Measurements from ENCODE around the gene MAP3K2.

The MAP3K2 gene

DNA sequence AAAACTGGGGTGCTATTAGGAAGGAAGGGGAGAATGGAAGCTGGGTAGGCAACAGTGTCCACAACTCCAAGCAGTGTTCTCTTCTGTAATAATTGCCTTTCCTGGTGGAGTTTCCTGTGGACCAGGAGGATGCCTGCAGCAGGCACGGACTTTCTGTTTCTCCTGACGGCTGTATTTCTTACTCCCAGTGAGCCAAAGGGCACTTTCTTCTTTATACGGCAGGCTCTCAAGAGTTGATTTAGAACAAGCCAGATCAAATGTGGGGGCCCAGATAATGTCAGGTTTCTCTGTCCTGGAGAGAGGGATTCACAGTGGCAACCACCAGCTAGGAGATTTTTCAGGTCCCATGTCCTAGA is 17.5 kb upstream of the MAP3K2 start:
- ATAC-seq: no peak

DNA sequence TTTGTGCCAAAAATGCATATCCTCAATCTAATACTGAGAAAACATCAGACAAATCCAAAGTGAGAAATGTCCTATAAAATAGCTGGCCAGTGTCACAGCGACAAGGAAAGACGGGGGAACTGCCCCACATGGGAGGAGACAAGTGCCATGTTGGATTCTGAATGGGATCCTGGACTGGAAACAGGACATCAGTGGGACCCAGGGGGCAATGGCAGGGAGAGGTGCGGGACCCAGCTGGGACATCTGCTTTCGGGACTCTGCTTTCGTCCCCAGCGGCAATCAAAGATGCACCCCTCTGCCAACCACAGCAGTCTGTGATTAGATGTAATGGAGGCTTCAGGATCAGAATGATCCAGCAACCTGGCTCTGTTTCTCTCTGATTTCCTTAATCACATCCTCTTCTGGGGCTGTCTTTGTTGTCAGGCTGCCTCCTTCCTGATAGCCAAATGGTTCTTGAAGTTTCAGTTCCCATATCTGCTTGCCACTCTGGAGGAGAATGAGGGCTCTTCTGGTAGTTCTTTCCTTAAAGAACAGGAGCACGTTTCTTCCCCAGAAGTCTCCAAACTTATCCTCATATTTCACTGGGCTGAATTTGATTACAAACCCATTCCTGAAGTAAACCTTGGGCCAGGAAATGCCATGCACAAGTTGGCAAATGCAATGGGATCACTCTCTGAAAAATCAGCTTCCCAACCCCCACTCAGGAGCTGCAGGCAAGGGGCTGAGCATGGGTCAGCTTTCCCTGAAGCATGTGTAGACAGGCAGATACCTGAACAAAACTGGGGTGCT is 16.9 kb upstream of the MAP3K2 start:
- no peak for ATAC-seq

DNA sequence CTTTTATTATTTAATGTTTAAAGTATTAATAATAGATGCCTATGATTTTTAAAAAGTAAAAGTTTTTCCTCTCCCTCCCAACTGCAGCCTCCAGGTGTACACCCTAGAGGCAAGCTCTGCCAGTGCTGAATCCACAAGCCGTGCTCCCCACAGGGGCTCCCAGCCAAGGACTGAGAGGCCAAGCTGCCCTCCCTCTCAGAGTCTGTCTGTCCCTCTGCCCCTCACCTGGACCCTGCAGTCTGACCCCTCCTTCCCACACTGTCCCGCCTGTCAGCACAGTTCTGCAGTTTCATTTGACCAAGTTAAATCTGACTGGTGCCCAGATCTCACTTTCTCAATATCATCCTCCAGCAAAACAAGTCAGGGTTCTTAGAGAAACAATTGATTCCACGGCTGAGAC is 15.7 kb upstream of the MAP3K2 start:
- ATAC-seq: no peak

DNA sequence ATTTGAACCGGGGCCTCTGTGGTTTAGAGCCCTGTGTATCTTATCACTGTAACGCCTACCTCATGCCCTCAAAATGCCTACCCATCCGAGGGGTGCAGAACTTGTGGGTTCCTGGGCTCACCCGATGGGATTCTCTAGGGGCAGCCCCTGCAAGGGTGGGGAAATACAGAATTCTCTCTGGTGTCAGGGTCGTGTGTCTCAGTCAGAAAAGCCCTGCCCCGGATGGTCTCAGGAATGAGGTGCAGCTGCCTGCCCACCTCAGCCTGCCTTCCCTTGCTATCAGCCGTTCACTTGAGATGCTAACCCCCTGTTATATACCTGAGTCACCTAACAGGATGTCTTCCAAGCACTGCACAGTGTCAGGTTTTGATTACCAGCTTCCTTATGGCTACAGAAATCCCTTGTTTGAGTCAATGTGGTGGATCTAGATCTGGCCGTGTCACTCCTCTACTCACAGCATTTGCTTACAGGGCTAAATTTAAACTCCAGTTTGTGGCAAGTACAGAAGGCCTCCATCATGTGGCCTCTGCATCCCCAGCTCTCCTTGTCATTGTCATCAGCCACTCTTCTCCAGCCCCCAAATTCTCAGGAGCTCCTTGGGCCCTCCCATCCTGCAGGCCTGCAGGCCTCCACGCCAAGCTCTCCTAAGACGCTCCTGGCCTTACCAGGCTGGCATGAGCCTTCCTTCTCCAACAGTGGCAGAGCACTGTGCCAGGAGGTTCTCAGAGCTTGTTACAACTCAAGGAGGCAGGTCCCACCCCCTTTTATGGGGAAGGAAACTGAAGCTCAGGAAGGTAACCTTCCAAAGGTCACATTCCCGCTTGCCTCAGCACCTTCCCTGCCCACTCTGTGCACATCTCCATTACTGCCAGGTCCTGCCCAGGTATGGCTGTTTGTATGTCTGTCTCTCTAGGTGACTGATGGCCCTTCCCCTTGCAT is 14.3 kb upstream of the MAP3K2 start:
- ATAC-seq: peak; percentile 7 to 51

DNA sequence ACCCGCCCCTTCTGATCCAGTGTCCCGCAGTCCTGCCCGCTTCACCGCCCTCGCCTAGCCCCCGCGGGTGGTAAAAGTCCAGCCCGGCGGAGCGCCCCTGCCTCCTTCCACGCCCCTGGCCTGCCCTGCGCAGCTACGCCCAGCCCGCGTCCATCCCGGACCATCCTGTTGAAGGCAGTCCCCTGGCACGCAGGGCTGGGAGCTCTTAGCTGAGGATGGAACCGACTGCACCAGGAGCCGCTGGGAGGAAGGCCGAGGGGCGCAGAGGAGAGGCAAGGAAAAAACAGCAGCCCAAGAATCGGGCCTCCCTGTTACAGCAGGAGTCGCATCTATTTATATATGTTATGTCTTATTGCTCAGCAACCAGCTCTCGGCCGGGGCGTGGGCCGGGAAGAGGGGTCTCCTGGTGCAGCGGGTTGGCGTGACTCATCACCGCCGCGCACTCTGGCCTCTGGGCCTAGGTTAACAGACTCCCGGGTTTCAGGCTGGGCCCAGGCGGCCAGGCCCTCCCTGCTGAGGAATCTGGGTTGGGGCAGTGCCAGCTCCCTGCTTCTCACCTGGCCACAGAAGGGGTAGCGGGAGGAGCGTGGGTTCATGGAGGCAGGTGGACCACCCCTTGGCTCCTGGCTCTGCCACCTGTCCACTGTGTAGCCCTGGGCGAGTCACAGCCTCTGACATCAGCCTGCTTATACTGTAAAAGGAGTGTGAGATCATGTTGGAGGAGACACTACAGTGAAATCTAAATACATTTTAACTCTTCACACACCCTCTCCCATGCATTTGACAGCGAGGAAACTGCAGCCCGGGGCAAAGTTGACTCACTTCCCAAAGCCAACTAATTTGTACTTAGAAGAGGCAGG is 13.4 kb upstream of the MAP3K2 start:
- ATAC-seq: peak in 1 of 2 donors; percentile 36

DNA sequence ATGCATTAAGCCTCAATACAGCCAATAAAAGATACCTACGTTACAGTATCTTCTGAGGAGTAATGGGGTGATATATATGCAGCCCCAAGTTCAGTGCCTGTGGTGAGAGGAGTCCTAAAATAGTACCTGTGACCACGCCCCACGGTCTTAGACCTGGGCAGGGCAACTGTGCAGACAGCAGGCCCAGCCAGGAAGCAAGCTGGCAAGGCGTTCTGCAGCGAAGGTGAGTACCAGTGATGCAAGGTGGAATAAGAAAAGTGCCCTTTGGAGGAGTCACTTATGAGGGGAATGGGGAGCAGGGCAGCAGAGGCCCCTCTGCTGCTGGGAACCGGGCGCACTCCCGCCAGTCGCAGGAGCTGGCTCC is 12.7 kb upstream of the MAP3K2 start:
- no peak for ATAC-seq

DNA sequence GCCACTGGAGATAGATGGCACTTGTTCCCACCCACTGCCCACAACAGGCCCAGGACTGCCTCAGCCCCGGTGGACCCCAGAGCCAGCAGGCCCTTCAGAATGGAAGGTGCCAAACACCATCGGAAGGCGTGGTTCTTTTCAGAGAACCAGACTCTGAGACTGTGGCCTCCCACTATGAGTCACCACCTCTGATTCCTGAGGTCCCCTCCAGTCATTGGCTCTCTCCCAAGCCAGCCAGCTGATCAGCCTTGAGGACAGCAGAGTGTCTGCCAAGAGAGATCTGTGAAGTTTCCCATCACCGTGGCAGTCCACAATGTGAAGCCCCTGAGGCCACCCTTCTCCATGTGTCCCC is 10.4 kb upstream of the MAP3K2 start:
- ATAC-seq: peak; percentile 87

DNA sequence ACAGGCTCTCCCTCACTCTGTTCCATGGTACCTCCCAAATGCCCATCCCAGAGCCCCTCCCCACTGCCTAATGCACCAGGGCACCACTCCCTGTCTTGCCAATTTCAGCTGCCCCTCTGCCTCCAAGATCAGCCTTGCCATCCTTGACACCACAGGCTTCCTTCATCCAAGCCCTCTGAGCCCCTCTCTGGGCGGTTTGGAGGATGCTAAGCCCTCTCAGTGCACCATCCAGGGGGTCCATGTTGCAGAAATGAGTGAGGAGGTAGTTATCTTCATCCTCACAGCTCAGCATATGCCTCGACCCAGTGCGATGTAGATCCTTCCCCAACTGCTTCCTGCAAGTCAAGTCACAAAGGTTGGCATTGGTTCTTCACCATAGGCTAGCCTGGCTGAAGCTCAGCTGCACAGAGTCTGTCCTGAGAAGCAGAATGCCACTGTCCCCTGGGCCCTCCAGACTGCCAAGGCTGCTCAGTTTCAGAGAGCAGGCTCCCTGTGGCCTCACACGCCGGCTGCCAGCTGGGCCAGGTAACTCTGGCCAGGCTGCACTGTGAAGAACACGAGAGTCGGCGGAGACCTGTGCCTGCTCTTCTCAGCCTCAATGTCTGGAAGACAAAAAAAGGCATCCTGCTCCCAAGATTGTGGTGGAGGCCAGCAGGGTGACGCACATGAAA is 9.9 kb upstream of the MAP3K2 start:
- ATAC-seq: no peak

DNA sequence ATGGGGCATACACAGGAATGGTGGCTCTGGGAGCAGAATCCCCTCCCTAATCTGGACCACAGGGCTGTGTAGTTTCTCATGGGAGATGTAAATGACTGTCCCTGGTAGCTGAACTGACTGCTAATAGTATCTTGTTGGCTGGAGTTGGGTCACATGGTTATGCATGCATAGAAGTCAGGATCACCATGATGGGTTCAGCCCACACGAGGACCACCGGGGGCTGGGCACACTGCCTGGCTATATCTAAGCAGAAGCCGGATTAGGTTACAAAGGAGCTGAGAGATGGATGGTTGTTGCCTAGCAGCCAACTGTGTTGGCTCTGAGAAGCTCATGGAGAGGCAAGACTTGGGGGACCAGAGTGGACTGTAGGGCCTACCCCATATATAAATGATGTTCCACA is 6.7 kb upstream of the MAP3K2 start:
- ATAC-seq: no peak

DNA sequence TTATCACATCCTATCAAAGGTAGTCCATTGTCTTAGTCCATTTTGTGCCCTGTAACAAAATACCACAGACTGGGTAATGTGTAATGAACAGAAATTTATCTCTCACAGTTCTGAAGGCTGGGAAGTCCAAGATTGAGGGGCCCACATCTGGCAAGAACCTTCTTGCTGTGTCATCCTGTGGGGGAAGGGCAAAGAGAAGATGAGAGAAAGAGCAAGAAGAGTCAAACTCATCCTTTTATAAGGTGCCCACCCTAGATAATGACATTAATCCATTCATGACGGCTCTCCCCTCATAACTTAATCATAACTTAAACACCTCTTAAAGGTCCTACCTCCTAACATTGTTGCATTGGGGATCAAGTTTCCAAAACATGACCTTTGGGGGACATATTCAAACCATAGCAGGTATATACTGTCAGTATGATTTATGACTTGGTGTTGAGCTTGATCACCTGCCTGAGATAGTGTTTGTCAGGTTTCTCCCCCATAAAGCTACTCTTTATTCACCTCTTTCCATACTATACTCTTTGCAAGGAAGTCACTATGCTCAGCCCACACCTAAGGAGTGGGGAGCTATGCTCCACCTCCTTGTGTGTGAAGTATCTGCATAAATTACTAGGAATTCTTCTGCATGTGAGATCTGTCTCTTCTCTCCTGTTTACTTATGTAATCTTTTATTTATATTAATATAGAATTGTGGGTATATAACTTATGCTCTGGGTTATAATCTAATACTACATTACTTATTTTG is 5.2 kb upstream of the MAP3K2 start:
- ATAC-seq: no peak

DNA sequence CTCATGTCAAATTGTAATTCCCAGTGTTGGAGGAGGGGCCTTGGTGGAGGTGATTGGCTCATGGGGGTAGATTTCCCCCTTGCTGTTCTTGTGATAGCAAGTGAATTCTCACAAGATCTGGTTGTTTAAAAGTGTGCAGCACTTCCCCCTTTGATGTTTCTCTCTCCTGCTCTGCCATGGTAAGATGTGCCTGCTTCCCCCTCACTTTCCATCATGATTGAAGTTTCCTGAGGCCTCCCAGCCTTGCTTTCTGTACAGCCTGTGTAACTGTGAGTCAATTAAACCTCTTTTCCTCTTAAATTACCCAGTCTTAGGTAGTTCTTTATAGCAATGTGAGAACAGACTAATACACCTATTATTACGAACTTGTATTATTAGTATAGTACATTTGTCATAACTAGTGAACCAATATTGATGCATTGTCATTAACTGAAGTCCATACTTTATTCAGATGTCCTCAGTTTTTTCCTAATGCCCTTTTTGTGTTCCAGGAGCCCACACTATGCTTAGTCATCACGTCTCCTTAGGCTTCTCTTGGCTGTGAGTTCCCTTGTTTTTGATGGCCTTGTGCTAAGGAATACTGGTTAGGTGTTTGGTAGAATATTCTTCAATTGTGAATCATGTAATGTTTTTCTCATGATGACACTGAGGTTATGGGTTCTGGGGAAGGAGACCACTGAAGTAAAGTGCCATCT is 4.5 kb upstream of the MAP3K2 start:
- no peak for ATAC-seq

DNA sequence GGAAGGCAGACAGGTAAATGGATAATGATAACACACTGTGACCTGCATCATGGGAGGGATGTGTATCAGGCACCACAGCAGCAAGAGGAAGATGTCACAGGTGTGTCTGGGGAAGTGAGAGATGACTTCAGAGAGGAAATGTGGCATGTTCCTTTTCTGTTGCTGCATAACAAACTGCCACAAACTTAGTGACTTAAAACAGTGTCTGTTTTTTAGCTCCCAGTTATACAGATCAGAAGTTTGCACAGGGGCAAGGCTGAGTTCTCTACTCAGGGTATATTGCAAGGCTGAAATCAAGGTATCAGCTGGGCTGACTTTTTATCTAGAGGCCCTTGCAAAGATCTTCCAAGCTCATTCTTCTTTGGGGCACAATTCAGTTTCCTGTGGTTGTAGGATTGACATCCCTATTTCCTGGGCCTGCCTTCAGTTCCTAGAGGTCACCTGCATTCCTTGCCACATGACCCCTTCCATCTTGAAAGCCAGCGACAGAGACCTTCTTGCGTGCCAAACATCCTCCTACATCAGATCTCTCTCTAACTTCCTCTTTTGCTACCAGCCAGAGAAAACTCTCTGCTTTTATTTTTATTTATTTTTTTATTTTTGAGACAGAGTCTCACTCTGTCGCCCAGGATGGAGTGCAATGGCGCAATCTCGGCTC is 2.1 kb upstream of the MAP3K2 start:
- no peak for ATAC-seq

DNA sequence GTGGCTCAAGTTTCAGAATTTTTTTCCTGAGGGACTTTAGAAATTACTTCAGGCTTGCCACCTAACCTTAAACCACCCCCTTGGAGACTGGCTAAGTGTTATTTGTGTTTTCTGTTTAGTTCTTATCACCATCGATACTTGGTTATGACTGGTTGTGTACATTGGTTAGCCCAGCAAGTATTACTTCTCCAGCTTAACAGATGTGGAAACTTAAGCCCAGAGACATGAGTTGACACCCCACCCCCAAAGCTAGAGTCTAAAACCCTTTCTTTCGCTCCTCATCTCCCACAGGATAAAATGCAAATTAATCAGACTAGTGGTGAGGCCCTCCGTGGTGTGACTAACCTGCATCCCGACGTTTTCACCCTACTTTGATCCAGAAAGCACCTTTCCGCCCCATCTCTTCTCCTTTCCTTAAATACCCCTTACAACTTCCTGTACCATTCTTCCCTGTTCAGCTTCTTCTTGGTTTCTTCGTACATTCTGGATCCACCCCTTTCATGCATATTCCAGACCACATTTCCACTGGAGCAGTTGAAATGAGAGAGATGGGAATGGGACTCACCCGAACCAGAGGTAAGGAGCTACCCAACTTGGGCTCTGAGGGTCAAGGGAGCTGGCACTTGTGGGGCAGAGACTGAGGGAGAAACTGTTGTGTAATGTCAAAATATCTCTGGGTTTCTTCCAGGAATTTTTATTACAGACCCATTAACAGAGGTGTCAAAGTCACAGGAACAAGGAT is 819 bp upstream of the MAP3K2 start:
- peak; percentile 7 to 61 for ATAC-seq

DNA sequence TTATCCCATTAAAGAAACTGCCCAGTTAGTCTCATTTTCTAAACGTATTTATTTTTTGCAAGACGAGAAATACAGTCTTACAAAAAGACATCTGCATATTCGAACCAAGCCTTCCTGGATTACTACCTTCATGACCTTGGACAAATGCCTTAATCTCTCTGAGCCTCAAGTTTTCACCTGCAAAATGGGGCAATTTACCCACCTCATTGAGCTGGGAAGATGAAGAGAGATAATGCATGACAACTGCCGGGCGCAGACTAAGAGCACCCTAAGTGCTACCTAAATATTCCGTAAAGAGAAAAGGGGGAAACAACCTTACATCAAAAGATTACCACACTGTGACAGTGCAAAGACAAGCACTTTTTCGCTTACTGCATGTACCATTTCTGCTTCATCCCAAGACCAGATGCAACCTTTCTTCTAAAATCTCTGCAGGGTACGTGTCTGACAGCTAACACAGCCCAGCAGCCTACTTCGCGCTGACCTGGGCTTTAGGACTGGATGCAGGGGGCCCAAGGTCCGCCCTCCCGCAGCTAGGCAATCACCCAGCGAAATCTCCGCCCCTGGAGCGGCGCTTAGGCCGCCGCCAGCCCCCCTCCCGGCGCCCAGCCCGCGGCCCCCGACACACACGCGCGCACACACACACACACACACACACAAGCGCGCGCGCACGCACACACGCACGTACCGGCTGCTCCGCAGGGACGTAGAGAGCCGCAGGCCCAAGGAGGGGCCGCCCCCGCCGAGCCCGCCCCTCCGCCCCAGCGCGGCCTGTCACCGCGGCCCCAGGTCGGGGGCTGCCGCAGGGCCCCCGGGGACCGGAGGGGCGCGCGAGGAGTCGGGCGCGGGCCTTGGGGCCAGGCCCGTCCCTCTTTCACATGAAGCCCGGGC is 766 bp downstream of the MAP3K2 start:
- peak; percentile 74 to 76 for ATAC-seq

DNA sequence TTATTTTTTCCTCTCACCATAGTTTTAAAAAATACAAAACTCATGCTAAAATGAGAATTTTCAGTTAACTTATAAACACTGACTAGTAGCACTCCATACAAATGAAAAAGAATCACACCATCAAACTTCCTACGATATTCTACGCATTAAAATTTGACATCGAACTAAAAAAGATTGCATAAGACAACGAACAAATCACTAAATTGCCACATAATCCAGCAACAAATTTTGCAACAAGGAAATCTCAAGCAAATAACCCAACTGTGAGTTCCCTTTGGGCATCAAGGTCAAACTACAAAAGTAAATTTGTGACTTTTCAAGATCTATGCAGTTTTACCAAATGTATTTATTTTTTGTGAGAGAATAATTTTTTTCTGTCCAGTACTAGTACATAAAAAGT is 1.5 kb downstream of the MAP3K2 start:
- ATAC-seq: no peak

DNA sequence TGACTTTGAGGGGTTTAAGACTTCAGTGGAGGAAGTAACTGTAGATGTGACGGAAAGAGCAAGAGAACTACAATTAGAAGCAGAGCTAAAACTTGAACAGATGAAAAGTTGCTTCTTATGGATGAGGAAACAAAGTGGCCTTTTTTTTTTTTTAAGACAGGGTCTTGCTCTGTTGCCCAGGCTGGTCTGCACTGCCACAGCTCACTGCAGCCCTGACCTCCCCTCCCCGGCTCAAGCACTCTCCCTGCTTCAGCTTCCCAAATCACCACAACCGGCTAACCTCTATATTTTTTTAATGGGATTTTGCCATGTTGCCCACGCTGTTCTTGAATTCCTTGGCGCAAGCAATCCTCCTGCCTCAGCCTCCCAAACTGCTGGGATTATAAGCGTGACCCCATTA is 3.2 kb downstream of the MAP3K2 start:
- ATAC-seq: no peak

DNA sequence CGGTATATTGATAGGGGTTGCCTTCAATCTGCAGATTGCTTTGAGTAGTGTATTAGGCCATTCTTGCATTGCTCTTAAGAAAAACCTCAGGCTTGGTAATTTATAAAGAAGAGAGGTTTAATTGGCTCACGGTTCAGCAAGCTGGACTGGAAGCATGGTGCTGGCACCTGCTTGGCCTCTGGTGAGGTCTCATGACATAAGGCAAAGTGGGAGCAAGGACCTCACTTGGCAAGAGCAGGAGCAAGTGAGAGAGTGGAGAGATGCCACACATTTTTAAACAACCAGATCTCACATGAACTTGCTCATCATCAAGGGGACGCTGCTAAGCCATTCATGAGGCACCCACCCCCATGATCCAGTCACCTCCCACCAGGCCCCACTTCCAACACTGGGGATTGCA is 4.9 kb downstream of the MAP3K2 start:
- ATAC-seq: no peak

DNA sequence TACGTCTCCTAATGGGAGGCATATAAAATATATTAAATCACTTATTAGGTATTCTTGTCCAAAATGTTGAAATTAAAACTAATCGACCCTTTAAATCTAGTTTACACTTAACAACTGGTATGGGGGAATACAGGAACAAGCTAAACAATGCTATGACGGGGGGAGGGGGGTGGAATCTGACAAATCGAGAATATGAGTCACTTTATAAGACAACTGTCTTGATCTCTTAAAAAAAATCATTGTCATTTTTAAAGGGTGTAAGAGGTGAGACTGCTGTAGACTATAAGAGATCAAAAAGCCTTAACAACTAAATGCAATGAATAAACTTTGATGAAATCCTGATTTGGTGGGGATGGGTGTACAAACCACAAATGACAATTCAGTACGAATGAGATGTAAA is 6.0 kb downstream of the MAP3K2 start:
- peak; percentile 74 to 78 for ATAC-seq
